HepG2 (cell line): Measurements from ENCODE around the gene PLD3. TPM values are rescaled to one million over a fixed set of nuclear protein-coding genes. Genes with fewer than 3 reads are reported as not detected.

Experiments
- ATAC-seq: fragments of 200-7000 bp; cut with Tn5 transposase; 3 replicates; pipeline ENCODE4 v1.9.1; 2020; ENCODE audit warnings: mild to moderate bottlenecking, moderate library complexity
- BruUV-seq: library from RNA; stranded (reverse); fragments of 400-500 nt; replicated peaks from 2 replicates; lab custom pipeline; 2021; lab: Mats Ljungman, UMichigan
- CTCF ChIA-PET: fragments of 300-600 bp; formaldehyde crosslinking; extraction: SDS; loops from one replicate; lab custom pipeline; 2021; ENCODE audit warnings: low total read pairs, inconsistent platforms, low intra/inter-chr PET ratio; lab: Yijun Ruan, JAX
- POLR2A ChIA-PET: fragments of 350-600 bp; sonication (Branson Sonifier 250); formaldehyde crosslinking; loops from one replicate; lab custom pipeline; 2020; ENCODE audit warnings: antibody characterized with exemption, inconsistent platforms; lab: Yijun Ruan, JAX
- DNase-seq: peaks from one replicate; pipeline ENCODE4 v3.0.0-alpha.2; 2015; ENCODE audit warnings: low spot score
- FAIRE-seq: peaks from 3 replicates; lab custom pipeline; 2011; peaks lifted over from hg19 to GRCh38; lab: Jason Lieb, UNC
- H2AFZ ChIP-seq: one replicate; pipeline ENCODE4 v1.6.1; 2011; ENCODE audit warnings: low read length, inconsistent platforms
- H3K27ac ChIP-seq: fragments of 300-600 bp; 3 replicates; pipeline ENCODE4 v1.8.0; 2011; ENCODE audit warnings: mixed run types, mild to moderate bottlenecking, mixed read lengths, low read length, inconsistent platforms; ENCODE audit not compliant: insufficient read depth; ENCODE audit errors: extremely low read length
- H3K27me3 ChIP-seq, 2 experiments: fragments of 200-600 bp in 1 of 2; 2 replicates in 1 of 2; 3 replicates in 1 of 2; pipeline versions ENCODE4 v1.6.0 to v1.8.0; 2011; ENCODE audit warnings: low read length in 2 of 2, mild to moderate bottlenecking in 2 of 2, moderate library complexity in 2 of 2, inconsistent platforms in 1 of 2; ENCODE audit not compliant: insufficient read depth in 2 of 2, control insufficient read depth in 1 of 2
- H3K36me3 ChIP-seq, 2 experiments: fragments of 200-600 bp in 1 of 2; replicated peaks in 1 of 2; 2 replicates in 1 of 2; 3 replicates in 1 of 2; pipeline versions ENCODE4 v1.5.1 to v1.8.0; 2011; ENCODE audit warnings: low read length in 2 of 2, inconsistent platforms in 1 of 2; ENCODE audit not compliant: insufficient read depth in 2 of 2, control insufficient read depth in 1 of 2
- H3K4me1 ChIP-seq: 2 replicates; pipeline ENCODE4 v1.5.1; 2012; ENCODE audit warnings: low read length, inconsistent platforms; ENCODE audit not compliant: insufficient read depth
- H3K4me2 ChIP-seq: 2 replicates; pipeline ENCODE4 v1.6.0; 2011; ENCODE audit warnings: low read depth, low read length, inconsistent platforms
- H3K4me3 ChIP-seq, 3 experiments: fragments of 200-600 bp in 1 of 3; sonication (generic), shearing (Covaris generic) in 1 of 3; replicated peaks in 1 of 3; 2 replicates each; pipeline ENCODE4 v1.5.1; 2011 to 2016; ENCODE audit warnings: low read length in 3 of 3, inconsistent platforms in 2 of 3, low read depth in 2 of 3, mild to moderate bottlenecking in 2 of 3, control low read depth in 1 of 3, mixed read lengths in 1 of 3; ENCODE audit not compliant: insufficient read depth in 1 of 3
- H3K79me2 ChIP-seq: one replicate; pipeline ENCODE4 v1.6.1; 2011; ENCODE audit warnings: low read length, inconsistent platforms; ENCODE audit not compliant: insufficient read depth
- H3K9ac ChIP-seq: 2 replicates; pipeline ENCODE4 v1.6.0; 2011; ENCODE audit warnings: mild to moderate bottlenecking, low read depth, low read length, inconsistent platforms; ENCODE audit not compliant: insufficient read depth
- H3K9me3 ChIP-seq: 2 replicates; pipeline ENCODE4 v1.5.1; 2012; ENCODE audit warnings: mild to moderate bottlenecking, low read length
- H4K20me1 ChIP-seq: 2 replicates; pipeline ENCODE4 v1.6.0; 2011; ENCODE audit warnings: inconsistent platforms, mild to moderate bottlenecking, low read length, moderate library complexity; ENCODE audit not compliant: insufficient read depth
- CSRNP1 ChIP-seq: sonication (generic); formaldehyde crosslinking; IDR thresholded peaks from 2 replicates; pipeline ENCODE4 v1.8.1; 2023; ENCODE audit warnings: mild to moderate bottlenecking, missing genetic modification reagents
- DNMT1 ChIP-seq: sonication (generic); formaldehyde crosslinking; IDR thresholded peaks from 2 replicates; pipeline ENCODE4 v1.5.1; 2020; ENCODE audit warnings: mild to moderate bottlenecking, missing genetic modification reagents
- EHMT2 ChIP-seq: fragments of 200-600 bp; sonication (generic); IDR thresholded peaks from 2 replicates; pipeline ENCODE4 v1.7.0; 2017; ENCODE audit warnings: antibody characterized with exemption, low read depth, low read length, borderline replicate concordance
- ETS1 ChIP-seq: sonication (generic); formaldehyde crosslinking; IDR thresholded peaks from 2 replicates; pipeline ENCODE4 v1.4.0; 2020; ENCODE audit warnings: missing genetic modification reagents
- MEIS1 ChIP-seq: sonication (generic); formaldehyde crosslinking; IDR thresholded peaks from 2 replicates; pipeline ENCODE4 v1.9.0; 2021; ENCODE audit warnings: mild to moderate bottlenecking, missing genetic modification reagents, moderate library complexity, borderline replicate concordance
- NBN ChIP-seq: fragments of 450-650 bp; conservative IDR thresholded peaks from 2 replicates; pipeline ENCODE4 v1.6.1; 2017
- PREB ChIP-seq: sonication (generic); formaldehyde crosslinking; IDR thresholded peaks from 2 replicates; pipeline ENCODE4 v1.4.0; 2020; ENCODE audit warnings: missing genetic modification reagents
- SMAD1 ChIP-seq: sonication (generic); formaldehyde crosslinking; IDR thresholded peaks from 2 replicates; pipeline ENCODE4 v1.4.0; 2020; ENCODE audit warnings: missing genetic modification reagents, low read depth, mild to moderate bottlenecking, borderline replicate concordance
- ZNF691 ChIP-seq: sonication (generic); formaldehyde crosslinking; IDR thresholded peaks from 2 replicates; pipeline ENCODE4 v1.4.0; 2020; ENCODE audit warnings: missing genetic modification reagents, low read depth, mild to moderate bottlenecking, borderline replicate concordance
- WGBS: methylation state at CpG from one replicate; pipeline ENCODE4 v1.1.6; 2017; ENCODE audit warnings: low lambda C conversion rate; 5-methylcytosine and 5-hydroxymethylcytosine counted together
- in situ Hi-C: cut with HindIII; loops from 2 replicates; pipeline ENCODE4 v1.10.0; 2017; ENCODE audit warnings: low pct_unique_long_range_greater_than_20kb; ENCODE audit not compliant: extremely low pct_ligation_motif_present
- intact Hi-C: fragments of 100-400 bp; cut with micrococcal nuclease; formaldehyde crosslinking; loops from one replicate; pipeline ENCODE4 v1.10.0; 2022; ENCODE audit not compliant: unreplicated experiment
- polyA plus RNA-seq, 8 experiments: library from polyadenylated mRNA; depleted of rRNA in 3 of 8; stranded (reverse) in 7 of 8; unstranded in 1 of 8; fragments of >200 nt; fragmentation: Illumina TruSeq in 4 of 8; extraction: Trizol in 4 of 8; gene quantifications; 2 replicates each; pipeline versions ENCODE4 v1.2.1 to v1.2.3, GENCODE V29; 2011 to 2016; ENCODE audit warnings: low read depth in 4 of 8, missing spikeins in 1 of 8, mixed read lengths in 1 of 8; ENCODE audit not compliant: insufficient read depth in 1 of 8
- total RNA-seq, 5 experiments: library from RNA; depleted of rRNA; stranded (reverse); fragments of >200 nt; fragmentation: Illumina TruSeq; extraction: Trizol; gene quantifications; 2 replicates each; pipeline ENCODE4 v1.2.3, GENCODE V29; 2016; ENCODE audit warnings: low read depth in 1 of 5

PLD3 gene
- total and polyA plus RNA-seq, 2 of the 13 experiments (the other 11 are each of a cell fraction or from before 2014, with no cell fraction given), result 45.7 to 164 TPM

- TF ChIP-seq CSRNP1, result peak; percentile 69; the same call in 1 of the 2 replicates
Measured at GRCh38 chr19:40420766-40421765, 72.6 kb downstream of the PLD3 start (continued).

- H3K9ac ChIP-seq, result no peak overlapping the region
- in situ Hi-C loops, result no loop called here
- no peak overlapping the region for H3K4me3 ChIP-seq
- no peaks in the 10 kb centered on the region; a peak in 1 of 5 replicates for H3K27me3 ChIP-seq
- DNase-seq (no peak), FAIRE-seq (no peak), ATAC-seq (no peak)
- H4K20me1 ChIP-seq, result no peaks in the 10 kb centered on the region
- CTCF ChIA-PET, result interaction anchor here (0.6 kb wide), 1 partner anchor 67 kb away, joined by 3 read pairs; no protein-coding TSS in a partner anchor
- POLR2A ChIA-PET, result no interaction called here
- H3K27ac ChIP-seq, result no peak overlapping the region
- peaks cover 46% of the 10 kb centered on the region for H3K4me1 ChIP-seq
- intact Hi-C loops, result loop anchor here (2.0 to 10.0 kb wide), 2 partner anchors 23 to 77 kb away; partner anchors contain the start of genes C19orf47, PLD3 and SERTAD3
- BruUV-seq, result no TSS peak
- H3K36me3 ChIP-seq, result peaks cover 0 to 2% of the 10 kb centered on the region in 2 experiments; a peak in 1 of 5 replicates
- H3K4me2 ChIP-seq, result 0 out of 2 replicates have a peak overlapping the region, but pooled peaks have one; percentile 79
- H3K79me2 ChIP-seq, result peaks cover 10% of the 10 kb centered on the region
- no peak overlapping the region for H2AFZ ChIP-seq
- H3K9me3 ChIP-seq, result no peaks in the 10 kb centered on the region
- WGBS, result 91% methylated on average over 15 of the region's 16 CpGs
- no peak for TF ChIP-seq NBN
- TF ChIP-seq DNMT1 (CRISPR knock-in tag), result no peak
- no peak for TF ChIP-seq SMAD1 (CRISPR knock-in tag)
- no peak for TF ChIP-seq ZNF691 (CRISPR knock-in tag)
- TF ChIP-seq EHMT2, result no peak
- TF ChIP-seq PREB (CRISPR knock-in tag), result no peak
- no peak for TF ChIP-seq MEIS1 (CRISPR knock-in tag)
- no peak for TF ChIP-seq ETS1 (CRISPR knock-in tag)
Measured at GRCh38 chr19:40421993-40422747, 73.7 kb downstream of the PLD3 start.
